Right forelimb (tissue), 1 donor: ENCODE measurements around the gene COL13A1.

Experiments used
- DNase-seq: peaks from one replicate; pipeline ENCODE4 v3.0.0-alpha.2; 2018

The COL13A1 gene

DNA sequence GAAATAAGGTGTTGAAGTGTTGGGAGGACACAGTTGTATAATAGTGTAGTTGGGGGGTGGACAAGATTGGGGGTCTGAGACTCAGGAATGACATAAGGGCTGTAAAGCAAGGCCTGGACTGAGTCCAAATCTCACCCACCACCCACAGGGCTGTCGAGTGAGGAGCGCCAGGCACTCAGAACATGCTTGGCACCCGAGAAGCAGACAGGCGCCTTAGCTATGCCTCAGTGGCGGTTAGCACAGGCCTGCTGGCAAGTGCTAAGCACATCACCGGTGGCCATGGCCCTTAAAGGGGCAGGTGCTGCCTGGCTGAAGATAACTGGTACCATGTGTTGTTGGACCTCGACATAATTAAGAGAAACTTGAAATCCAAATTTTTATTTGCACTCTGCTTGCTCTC is 90.7 kb downstream of the COL13A1 start:
- no peak for DNase-seq

DNA sequence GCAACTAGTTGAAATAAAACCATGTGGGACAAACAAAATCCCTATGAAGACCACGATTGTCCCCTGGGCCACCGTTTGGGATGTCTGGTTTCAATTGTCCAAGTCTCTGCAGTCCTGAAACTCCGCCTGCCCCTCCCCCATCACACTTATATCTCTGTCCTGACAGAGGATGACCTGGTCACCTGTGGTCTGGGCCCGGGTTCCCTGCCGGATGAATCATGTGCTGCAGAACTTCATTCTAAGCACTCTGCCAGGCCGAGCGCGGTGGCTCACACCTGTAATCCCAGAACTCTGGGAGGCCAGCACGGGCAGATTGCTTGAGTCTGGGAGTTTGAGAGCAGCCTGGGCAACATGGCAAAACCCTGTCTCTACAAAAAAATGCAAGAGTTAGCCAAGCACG is 91.1 kb downstream of the COL13A1 start:
- DNase-seq = no peak

DNA sequence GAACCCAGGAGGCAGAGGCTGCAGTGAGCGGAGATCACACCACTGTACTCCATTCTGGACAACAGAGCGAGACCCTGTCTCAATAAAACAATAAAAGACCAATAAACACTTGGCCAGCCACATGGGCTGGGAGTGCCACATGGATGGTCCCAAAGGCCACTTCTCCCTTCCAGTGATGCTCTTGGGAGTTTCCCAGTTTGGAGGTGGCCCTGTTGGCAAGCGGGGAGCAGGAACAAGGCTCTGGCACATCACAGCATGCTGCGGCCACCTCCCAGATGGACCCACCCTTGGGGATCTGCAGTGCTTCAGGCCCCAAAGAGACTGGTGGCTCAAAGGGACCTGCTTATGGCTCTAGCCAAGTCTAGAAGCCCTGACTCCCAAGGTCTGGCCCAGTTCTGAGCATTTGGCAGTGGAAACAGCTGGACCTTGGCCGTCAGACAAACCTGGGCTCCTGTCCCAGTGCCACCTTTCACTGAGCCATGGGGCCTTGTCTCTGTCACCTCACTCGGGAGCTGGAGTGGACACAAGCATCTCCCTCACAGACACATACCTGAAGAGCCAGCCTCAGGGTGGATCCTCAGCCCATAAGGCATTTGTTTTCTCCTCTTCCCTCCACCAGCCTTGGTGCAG is 91.7 kb downstream of the COL13A1 start:
- no peak for DNase-seq

DNA sequence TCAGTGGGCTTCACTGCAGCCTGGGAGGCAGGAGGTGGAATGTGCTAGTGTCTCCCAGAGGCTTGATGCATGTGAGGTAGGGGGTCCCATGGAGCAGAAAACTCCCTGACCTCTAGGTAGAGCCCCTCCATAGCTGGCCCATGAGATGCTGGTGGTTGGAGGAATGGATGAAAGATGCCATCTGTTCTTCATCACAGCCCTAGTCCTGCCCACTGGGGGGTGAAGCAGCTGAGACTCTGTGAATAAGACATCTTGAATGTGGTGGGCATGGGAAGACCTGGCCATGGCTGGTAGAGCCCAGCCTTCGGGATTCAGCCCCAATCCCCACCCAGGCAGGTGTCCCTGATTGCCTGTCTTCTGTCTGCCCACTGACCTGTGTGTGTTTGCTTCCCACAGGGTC is 92.5 kb downstream of the COL13A1 start:
- no peak for DNase-seq

DNA sequence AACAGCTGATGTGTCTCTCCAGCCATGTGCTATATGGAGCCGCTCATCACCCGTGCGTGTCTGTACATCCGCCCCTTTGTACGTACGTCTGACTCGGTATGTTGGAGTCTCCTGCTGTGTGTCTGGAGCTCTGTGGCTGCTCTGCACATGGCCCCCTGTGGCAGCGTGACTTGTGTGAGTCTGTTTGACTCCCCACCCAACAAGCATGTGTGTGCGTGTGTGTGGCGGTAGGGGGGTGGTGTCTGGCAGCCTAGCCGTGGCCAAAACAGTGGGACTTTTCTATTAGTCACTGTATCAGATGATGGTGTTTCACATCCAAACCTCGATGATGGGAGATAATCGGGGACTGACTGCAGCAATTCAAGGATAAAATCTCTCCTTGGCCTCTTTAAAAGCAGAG is 94.1 kb downstream of the COL13A1 start:
- DNase-seq = no peak

DNA sequence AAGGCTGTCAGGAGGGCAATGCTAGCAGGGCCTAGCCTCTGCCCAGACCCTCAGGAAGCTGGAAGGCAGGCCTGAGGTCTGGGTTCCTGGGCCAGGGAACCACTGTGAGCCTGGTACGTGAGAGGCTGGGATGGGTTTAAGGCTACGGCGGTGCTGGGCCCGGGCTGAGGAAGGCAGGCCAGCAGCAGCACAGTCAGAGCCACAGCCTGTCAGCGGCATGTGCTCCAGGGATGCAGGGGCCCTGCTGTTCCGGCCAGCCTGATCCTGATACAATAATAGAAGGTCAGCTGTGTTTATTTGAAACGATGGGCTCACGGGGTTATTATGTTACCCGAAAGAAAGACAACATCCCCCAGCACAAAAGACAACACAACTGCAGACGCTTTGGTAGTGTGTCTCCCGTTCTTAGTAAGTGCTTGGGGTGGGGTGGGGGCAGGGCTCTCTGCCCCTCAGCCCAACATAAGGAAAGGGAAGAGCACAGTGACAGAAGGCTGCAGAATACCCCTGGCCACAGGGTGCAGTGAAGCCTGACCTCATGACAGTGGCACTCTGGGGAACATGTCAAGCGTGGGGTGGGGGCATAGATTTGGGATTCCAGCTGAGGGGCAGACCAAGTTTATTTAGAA is 95.0 kb downstream of the COL13A1 start:
- no peak for DNase-seq

DNA sequence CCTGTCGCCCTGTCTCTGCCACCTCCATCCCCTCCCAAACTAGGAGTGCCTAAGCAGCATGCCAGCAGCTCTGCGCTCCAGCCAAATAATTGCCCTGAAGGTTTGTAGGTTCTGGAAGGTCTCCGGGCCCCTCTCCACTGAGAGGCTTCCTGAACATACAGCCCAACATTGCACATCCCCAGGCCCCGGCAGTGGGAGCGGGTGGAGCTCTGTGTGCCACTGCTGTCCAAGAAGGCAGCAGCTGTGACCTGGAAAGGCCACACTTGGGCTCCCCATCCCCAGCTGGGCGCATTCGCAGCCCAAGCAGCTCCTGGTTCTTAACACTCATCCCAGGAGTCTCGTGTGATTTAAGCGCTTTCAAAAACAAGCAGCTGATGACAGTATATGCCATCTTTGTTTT is 95.7 kb downstream of the COL13A1 start:
- DNase-seq = no peak

DNA sequence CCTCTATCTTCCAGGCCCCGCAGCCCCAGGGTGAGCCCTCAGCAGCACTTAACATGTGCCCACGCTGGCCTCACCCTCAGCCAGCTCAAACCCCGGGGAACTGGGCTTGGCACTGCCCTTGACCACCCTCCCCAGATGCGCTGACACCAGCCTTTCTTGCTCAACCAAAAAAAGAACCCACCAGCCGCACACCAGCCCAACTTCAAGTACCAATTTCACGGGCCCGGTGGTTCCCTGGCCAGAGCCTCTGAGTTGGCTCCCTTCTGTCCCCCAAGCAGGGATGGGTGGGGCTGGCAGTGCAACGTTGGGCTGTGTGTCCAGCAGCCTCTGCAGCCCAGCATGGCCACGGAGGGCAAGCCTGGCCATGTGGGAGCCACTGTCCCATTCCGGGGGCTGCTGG is 96.3 kb downstream of the COL13A1 start:
- no peak for DNase-seq

DNA sequence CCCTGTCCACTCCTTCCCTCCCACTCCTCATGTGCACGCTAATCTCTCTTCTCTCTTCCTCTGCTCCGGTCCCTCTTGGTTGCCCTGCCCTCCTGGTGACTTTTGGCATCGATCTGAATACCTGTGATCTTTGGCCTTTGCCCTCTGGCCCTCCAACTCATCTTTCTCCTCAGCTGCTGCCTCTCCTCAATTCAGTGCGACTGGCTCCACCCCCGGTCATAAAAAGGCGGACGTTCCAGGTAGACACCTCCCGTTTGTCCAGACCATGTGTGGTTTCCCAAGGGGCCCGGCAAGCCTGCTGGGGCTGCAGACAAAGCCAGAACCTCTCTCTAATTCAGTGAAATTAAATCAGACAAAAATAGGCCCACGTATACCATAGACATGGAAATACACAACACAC is 96.8 kb downstream of the COL13A1 start:
- no peak for DNase-seq

DNA sequence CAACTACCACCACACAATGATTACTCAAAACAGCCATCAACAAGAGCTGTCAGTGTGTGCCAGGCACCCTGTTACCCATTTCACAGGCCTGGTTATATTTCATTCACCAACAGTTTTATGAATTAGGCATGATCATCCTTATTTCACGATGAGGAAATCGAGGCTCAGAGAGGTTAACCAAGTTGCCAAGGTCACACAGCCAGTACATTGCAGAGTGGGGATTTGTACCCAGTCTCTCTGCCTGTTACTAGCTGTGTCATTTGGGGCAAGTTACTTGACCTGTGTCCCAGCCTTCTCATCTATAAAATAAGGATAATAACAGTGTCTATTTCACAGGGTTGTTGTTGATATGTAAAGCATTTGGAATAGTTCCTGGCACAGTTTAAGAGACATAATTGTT is 97.2 kb downstream of the COL13A1 start:
- DNase-seq = no peak

DNA sequence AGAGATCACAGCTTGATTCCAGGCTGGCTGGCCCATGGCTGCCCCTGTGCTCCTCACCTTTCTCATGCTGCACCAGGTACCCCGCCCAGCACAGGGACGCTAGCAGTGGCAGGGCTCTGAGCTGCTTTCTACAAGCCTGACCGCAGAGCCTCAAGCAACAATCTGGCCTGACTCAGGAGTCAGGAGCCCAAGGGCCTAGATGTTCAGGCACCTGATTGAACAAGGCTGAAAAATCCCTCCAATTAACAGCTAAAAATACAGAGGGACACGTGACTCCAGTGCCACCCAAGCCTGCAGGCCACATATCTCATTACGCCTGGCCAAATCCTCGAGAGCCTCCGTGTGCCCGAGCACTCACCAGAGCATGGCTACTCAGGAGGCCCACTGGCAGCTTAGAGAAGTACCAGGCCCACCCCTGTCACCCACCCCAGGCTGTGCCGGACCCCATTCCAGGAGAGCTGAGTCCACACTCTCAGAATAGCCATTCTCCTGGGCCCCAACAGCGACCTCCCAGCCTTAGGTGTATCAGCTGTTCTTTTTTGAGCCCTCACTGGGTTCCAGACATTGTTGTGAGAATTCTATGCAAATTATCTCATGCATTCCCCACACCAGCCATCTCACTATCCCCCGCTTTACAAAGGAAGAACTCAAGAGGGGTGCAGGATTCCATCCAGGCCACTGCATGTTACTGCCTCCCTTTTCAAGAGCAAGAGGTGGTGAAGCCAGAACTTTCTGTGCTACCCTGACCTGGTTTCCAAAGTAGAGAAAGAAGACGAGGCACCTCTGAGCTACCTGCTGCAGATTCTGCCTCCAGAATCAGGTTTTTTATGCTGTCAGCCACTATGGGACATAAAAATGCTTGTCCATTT is 98.3 kb downstream of the COL13A1 start:
- no peak for DNase-seq

DNA sequence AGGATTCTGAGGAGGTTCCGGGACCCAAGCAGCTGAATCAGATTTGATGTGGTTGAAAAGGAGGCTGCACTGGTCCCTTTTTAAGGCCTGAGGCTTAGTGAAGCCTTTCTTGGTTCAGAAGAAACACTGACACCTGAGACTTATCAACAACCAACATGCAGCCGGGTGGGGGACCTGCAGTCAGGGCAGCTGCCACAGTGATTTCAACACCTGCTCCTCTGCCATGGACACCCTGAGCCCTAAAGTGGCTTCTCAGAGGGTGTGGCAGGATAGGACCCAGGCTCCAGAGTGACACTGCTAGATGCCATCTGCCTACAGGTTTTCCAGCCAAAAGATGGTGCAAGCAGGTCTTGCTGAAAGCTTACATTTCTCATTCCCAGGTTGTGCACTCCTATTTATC is 99.3 kb downstream of the COL13A1 start:
- DNase-seq = no peak

DNA sequence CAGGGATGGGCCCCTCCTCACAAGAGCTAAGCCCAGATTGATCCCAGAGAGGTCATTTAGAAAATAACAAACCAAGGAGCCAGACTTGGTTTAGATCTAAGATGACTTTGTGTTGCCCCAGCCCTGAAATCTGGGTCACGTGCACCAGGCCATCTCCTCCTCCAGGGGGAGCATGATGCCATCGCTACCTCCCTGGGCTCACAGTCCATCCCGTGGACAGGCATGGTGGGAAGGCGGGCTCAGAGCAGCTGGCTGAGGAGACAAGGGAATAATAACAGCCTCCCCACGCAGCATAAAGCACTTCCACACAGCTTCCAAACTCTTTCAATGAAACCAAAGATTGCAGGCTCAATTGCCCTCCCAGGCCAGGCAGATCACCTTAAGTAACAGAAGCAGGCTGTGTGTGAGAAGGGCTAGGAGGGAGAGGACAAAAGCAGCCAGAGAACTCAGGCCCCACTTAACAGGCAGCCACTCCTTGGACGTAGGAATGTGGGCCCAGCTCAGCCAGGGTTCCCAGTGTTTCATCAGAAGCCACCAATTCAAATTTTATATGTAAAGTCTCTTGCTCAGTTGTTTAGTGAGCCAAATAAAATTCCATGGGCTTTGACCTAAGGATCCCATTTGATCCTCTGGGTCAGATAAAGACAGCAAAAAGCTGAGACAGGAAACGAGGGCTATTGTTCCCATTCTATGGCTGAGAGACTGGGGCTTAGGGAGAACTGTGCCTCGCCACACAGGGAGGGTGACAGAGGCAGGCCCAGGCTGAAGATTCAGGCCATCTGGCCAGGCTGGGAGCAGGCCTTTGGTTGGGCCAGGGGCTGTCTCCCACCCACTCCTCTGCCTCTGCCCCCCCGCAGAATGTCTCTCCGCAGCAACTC is 100.2 kb downstream of the COL13A1 start:
- no peak for DNase-seq

DNA sequence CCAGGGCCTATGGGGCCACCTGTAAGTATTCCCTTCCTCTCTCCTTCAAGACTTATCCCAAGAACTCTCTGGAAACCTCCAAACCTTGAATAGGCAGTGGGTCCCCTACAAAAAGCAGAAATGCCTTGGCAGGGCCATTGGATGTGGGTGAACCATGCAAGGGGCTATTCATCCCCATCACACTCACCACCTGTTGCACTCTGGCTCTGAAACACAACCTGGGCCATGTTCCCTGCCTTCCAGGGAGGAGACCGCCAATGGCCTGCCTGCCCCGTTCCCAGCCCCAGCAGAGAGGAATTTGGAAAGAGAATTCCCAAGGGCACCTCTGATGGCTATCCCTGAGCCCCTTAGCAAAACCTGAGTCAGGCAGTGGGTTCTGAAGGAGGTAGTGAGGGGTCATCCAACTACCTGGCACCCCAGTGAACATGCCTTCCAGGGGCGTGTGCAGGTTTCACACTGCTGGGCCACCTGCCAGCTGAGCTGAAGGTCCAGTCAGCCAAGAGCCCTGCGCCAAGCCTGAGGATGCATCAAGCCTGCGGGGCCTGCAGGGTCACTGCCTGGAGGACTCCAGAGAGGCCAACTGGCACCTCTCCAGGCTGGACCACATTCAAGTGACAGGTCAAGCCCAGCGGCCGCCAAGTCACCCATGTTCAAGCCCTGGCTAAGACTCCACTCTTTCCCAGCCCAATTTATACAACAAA is 101.3 kb downstream of the COL13A1 start:
- no peak for DNase-seq

DNA sequence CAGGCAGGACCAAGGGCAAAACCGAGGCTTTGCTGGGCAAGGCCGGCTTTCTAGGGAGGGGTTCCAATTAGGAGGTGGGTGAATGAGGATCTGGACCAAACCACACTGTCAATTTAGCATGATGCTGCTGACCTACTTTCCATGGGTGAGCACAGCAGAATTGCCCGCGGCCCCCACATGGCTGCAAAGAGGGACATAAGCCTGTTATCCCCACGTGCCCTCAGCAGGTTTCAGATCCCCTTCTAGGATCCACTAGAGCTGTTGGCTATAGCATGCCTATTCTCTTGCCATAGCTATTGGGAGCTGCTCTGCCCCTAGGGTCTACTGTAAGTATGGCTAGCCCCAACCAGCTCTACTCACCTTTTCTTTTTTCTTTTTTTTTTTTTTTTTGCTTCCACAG is 102.8 kb downstream of the COL13A1 start:
- DNase-seq = no peak

DNA sequence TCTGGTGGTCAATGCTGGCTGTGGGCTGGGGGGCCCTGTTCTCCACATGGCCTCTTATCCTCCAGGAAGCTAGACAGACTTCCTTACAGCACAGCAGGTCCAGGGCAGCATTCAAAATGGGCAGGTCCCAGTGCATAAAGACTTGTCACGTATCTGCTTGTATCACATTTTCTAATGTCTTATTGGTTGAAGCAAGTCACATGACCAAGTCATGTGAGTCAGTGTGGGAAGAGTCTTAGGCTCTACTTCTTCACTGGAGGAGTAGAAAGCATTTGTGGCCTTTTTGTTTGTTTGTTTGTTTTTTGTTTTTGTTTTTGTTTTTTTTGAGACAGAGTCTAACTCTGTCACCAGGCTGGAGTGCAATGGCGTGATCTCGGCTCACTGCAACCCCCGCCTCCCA is 104.7 kb downstream of the COL13A1 start:
- no peak for DNase-seq

DNA sequence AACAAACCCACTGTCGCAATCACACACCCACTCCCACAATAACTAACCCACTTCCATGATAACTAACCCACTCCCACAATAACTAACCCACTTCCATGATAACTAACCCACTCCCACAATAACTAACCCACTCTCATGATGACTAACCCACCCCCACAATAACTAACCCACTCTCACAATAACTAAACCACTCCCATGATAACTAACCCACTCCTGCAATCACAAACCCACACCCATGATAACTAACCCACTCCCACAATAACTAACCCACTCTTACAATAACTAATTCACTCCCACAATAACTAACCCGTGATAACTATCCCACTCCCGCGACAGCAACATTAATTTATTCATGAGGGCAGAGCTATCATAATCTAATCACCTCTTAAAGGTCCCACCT is 105.8 kb downstream of the COL13A1 start:
- no peak for DNase-seq

DNA sequence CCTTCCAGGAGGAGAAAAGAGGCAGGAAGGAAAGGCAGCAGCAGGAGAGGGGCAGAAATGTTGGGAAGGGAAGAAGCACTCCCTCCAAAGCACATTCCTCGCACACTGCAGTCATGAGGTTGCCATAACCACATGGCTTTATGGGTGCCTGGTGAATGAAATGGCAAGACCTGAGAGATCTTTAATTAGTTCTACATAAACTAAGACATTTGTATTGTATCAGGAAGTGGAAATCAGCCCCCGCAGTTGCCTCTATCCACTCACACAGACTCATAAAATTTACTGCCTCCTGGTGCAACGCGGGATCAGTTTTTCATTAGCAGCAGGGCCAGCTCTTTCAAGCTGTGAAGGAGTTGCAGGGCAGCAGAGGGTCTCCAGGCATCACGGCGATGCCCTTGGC is 106.4 kb downstream of the COL13A1 start:
- DNase-seq = no peak

DNA sequence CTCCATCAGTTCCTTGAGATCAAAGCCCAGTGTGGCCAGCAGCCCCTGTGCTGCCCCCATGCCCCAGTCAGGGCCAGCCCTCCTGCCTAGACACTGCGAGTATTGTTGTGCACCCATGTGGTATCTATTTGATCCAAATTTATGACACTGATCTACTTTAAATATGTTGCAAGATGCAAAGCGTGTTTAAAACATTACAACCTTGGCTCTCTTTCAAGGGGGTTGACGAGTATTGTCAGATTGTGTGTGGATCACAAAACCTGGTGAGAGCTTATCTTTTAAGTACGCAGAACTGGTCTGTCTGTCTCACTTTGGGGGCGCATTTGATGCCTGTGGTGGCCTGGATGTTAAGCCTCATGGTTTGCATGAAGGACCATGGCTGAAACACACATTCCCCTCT is 108.9 kb downstream of the COL13A1 start:
- no peak for DNase-seq

DNA sequence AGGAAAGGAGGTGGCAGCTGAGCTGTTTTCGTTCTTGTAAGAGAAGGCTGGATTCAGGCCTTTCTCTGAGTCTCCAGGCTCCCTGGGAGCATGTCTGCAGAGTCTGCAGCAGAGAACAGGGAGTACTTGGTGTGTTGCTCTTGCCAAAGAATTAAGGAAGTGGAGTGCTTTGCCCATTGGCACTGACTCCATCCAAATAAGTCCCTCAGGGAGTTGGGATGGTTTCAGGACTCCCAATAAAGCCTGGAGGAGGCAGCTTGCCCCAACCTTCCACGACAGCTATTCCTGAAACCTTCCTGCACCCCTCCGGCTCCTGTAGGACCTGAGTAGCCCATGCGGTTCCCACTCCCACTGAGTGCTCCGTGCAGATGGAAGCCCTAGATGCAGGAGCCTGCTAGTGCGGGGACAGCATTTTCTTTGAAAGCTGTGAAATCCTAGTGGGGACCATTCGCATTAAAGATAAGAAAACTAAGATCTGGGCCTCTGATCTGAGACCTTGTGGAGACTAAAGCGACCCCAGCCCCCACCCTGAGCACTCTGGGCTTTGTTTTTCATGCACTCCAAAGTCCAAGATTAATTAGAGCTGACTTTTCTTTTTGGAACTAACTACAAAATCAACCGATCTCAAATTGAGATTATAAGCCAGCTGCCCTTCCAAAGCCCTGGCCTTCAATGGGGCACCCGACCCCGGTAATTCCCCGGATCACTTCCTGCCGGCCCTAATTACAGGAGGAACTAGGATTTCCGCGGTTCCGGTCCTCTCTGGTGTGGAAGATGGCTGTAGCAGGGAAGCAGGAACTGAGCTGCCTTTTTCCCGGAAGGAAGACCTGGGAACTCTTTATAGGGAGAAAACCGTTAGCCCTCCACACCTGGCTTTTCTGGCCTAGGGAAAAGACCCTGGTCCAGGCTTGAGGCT is 110.2 kb downstream of the COL13A1 start:
- DNase-seq = no peak

DNA sequence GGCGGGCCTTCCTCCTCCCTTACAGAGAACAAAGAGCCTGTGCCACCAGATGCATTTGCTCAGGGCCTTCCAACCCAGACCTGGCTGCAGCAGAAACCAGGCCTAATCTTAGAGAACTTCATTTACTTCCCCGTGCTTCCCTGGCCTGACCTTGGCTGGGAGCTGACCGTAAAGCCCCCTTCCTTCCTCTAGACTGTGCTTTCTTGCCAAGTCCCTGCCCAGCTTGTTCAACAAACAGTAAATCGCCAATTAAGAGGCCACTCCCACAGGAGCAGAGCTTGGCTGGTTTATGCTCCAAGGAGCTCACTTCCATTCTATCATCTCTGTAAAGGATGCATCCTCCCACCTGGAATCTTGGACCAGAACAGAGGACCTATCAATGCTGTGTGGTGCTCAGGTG is 110.9 kb downstream of the COL13A1 start:
- DNase-seq = no peak
